Loucy (cell line): ENCODE results near the gene RITA1.

Experiments
- H2AFZ ChIP-seq: fragments of 200-600 bp; sonication (generic); 2 replicates; pipeline ENCODE4 v1.6.0; 2016; ENCODE audit warnings: antibody characterized with exemption, mild to moderate bottlenecking, low read length, moderate library complexity
- H3F3A ChIP-seq: fragments of 200-600 bp; 2 replicates; pipeline ENCODE4 v1.6.0; 2016; ENCODE audit warnings: antibody characterized with exemption, low read depth, mild to moderate bottlenecking
- H3K27me3 ChIP-seq: fragments of 200-600 bp; sonication (generic); 2 replicates; pipeline ENCODE4 v1.6.1; 2014; ENCODE audit warnings: low read length, mild to moderate bottlenecking; ENCODE audit not compliant: insufficient read depth, poor library complexity, severe bottlenecking
- H3K36me3 ChIP-seq: fragments of 200-600 bp; sonication (generic); 2 replicates; pipeline ENCODE4 v1.6.1; 2016; ENCODE audit warnings: low read length; ENCODE audit not compliant: insufficient read depth
- H3K4me1 ChIP-seq: fragments of 200-600 bp; sonication (generic); 2 replicates; pipeline ENCODE4 v1.5.1; 2014; ENCODE audit warnings: low read length, mild to moderate bottlenecking; ENCODE audit not compliant: insufficient read depth, poor library complexity, severe bottlenecking
- H3K4me2 ChIP-seq: fragments of 200-600 bp; sonication (generic); 2 replicates; pipeline ENCODE4 v1.6.0; 2014; ENCODE audit warnings: antibody characterized with exemption, low read length, low read depth, mild to moderate bottlenecking; ENCODE audit not compliant: poor library complexity, severe bottlenecking
- H3K4me3 ChIP-seq: fragments of 200-600 bp; sonication (generic); 2 replicates; pipeline ENCODE4 v1.5.1; 2014; ENCODE audit warnings: low read length, mild to moderate bottlenecking, mixed read lengths; ENCODE audit not compliant: poor library complexity, severe bottlenecking
- H3K79me2 ChIP-seq: fragments of 200-600 bp; sonication (generic); 2 replicates; pipeline ENCODE4 v1.6.1; 2014; ENCODE audit warnings: low read length; ENCODE audit not compliant: insufficient read depth
- H3K9ac ChIP-seq: fragments of 200-600 bp; sonication (generic); 2 replicates; pipeline ENCODE4 v1.6.0; 2014; ENCODE audit warnings: mild to moderate bottlenecking, low read depth, low read length, moderate library complexity; ENCODE audit not compliant: poor library complexity, severe bottlenecking
- H3K9me2 ChIP-seq: fragments of 200-600 bp; sonication (generic); replicated peaks from 2 replicates; pipeline ENCODE4 v1.6.1; 2016; ENCODE audit warnings: low read depth, low read length, mixed read lengths
- H3K9me3 ChIP-seq: fragments of 200-600 bp; sonication (generic); 2 replicates; pipeline ENCODE4 v1.6.1; 2014; ENCODE audit warnings: mild to moderate bottlenecking, antibody characterized with exemption, low read length, low read depth; ENCODE audit not compliant: insufficient read depth
- H4K20me1 ChIP-seq: fragments of 200-600 bp; sonication (generic); 2 replicates; pipeline ENCODE4 v1.6.0; 2014; ENCODE audit warnings: antibody characterized with exemption, low read length, mild to moderate bottlenecking; ENCODE audit not compliant: insufficient read depth, poor library complexity, severe bottlenecking
- CTCF ChIP-seq: fragments of 200-600 bp; sonication (generic); conservative IDR thresholded peaks from 2 replicates; pipeline ENCODE4 v1.5.1; 2014; ENCODE audit warnings: mild to moderate bottlenecking, antibody characterized with exemption, low read length
- EZH2phosphoT487 ChIP-seq: fragments of 200-600 bp; IDR thresholded peaks from 2 replicates; pipeline ENCODE4 v1.6.1; 2018; ENCODE audit warnings: antibody characterized with exemption, mild to moderate bottlenecking, moderate library complexity, borderline replicate concordance

The RITA1 gene

GRCh38 chr12:113174461-113175384, 10.8 kb upstream of the RITA1 start:
- Histone ChIP-seq H3K4me3 (no peak overlapping the region), H3K9me3 (no peaks in the 10 kb centered on the region), H3K36me3 (peaks cover 87% of the 10 kb centered on the region; the same call in 1 of the 2 replicates), H3K27me3 (no peaks in the 10 kb centered on the region), H3K9ac (no peak overlapping the region), H2AFZ (no peak overlapping the region), H3K79me2 (no peaks in the 10 kb centered on the region), H3F3A (no peaks in the 10 kb centered on the region), H3K4me1 (no peaks in the 10 kb centered on the region), H3K4me2 (no peak overlapping the region), H3K9me2 (no peaks in the 10 kb centered on the region), H4K20me1 (no peaks in the 10 kb centered on the region)
- TF ChIP-seq CTCF (peak; percentile 82), EZH2phosphoT487 (no peak)

GRCh38 chr12:113179023-113179422, 6.5 kb upstream of the RITA1 start:
- Histone ChIP-seq H3K79me2 (peaks cover 35% of the 10 kb centered on the region), H3K9ac (no peak overlapping the region), H3K9me3 (no peaks in the 10 kb centered on the region), H3K9me2 (no peaks in the 10 kb centered on the region), H2AFZ (no peak overlapping the region), H3K4me2 (no peak overlapping the region), H3K4me1 (peaks cover 12% of the 10 kb centered on the region), H3K4me3 (no peak overlapping the region), H3K36me3 (peaks cover 56% of the 10 kb centered on the region; the same call in 1 of the 2 replicates), H3K27me3 (no peaks in the 10 kb centered on the region), H4K20me1 (peaks cover 29% of the 10 kb centered on the region), H3F3A (no peaks in the 10 kb centered on the region)
- TF ChIP-seq EZH2phosphoT487 (no peak), CTCF (no peak)

- Histone ChIP-seq H2AFZ (no peak overlapping the region), H3K36me3 (peaks cover 45% of the 10 kb centered on the region; the same call in 1 of the 2 replicates), H3K9me3 (no peaks in the 10 kb centered on the region), H3F3A (no peaks in the 10 kb centered on the region), H3K4me3 (no peak overlapping the region), H3K27me3 (no peaks in the 10 kb centered on the region), H3K4me1 (peaks cover 16% of the 10 kb centered on the region), H3K9ac (no peak overlapping the region), H3K9me2 (no peaks in the 10 kb centered on the region), H4K20me1 (peaks cover 34% of the 10 kb centered on the region), H3K4me2 (no peak overlapping the region), H3K79me2 (peaks cover 41% of the 10 kb centered on the region)
- TF ChIP-seq EZH2phosphoT487, result no peak
- no peak for TF ChIP-seq CTCF
Observed at GRCh38 chr12:113180333-113180732, 5.2 kb upstream of the RITA1 start.
